Activated B cell treated with CpG ODN at 0.5 μM for 24 hours (primary cell): ENCODE measurements around the gene GABRE. TPM values are rescaled to one million over a fixed set of nuclear protein-coding genes. Genes with fewer than 3 reads are reported as not detected.

ENCODE experiments used
- ATAC-seq: fragments of 200-7000 bp; cut with Tn5 transposase; one replicate; pipeline ENCODE4 v1.10.0; 2021; ENCODE audit warnings: low read depth, mild to moderate bottlenecking, moderate library complexity
- CTCF ChIA-PET: fragments of 350-600 bp; sonication (Branson Sonifier 250); formaldehyde crosslinking; loops from one replicate; lab custom pipeline; 2021; ENCODE audit warnings: antibody characterized with exemption; lab: Charles Lee
- POLR2A ChIA-PET: fragments of 350-600 bp; sonication (Branson Sonifier 250); formaldehyde crosslinking; loops from one replicate; lab custom pipeline; 2021; ENCODE audit warnings: antibody characterized with exemption; lab: Charles Lee
- DNase-seq: peaks from one replicate; pipeline ENCODE4 v3.0.0; 2022
- H3K27ac Mint-ChIP-seq: one replicate; pipeline ENCODE4 v1.8.0; 2020; ENCODE audit warnings: mixed read lengths
- H3K27me3 Mint-ChIP-seq: one replicate; pipeline ENCODE4 v1.8.0; 2021; ENCODE audit warnings: mixed read lengths
- H3K36me3 Mint-ChIP-seq: one replicate; pipeline ENCODE4 v1.8.0; 2021; ENCODE audit warnings: low read depth, mixed read lengths
- H3K4me1 Mint-ChIP-seq: one replicate; pipeline ENCODE4 v1.8.0; 2021; ENCODE audit warnings: mixed read lengths
- H3K4me3 Mint-ChIP-seq: one replicate; pipeline ENCODE4 v1.8.0; 2020; ENCODE audit warnings: mild to moderate bottlenecking, mixed read lengths
- H3K9me3 Mint-ChIP-seq: one replicate; pipeline ENCODE4 v1.8.0; 2020; ENCODE audit warnings: mixed read lengths
- CTCF ChIP-seq: fragments of 200-600 bp; IDR thresholded peaks from one replicate; pipeline ENCODE4 v1.8.0; 2022; ENCODE audit warnings: antibody characterized with exemption, mild to moderate bottlenecking
- intact Hi-C: fragments of 100-400 bp; cut with micrococcal nuclease; formaldehyde crosslinking; loops from one replicate; pipeline ENCODE4 v1.15.1; 2024
- total RNA-seq: library from RNA; stranded (reverse); gene quantifications from 2 replicates; pipeline ENCODE4 v1.2.3, GENCODE V29; 2022

GABRE gene
- total RNA-seq, 1 donor from 2014 or later, result not detected

GRCh38 chrX:151973060-151973661 is 1.3 kb downstream of the GABRE start:
- DNase-seq, result no peak
- CTCF ChIA-PET, result no interaction called here
- ATAC-seq, result no peak
- Mint-ChIP-seq H3K4me1 (no peaks in the 10 kb centered on the region), H3K27ac (no peak overlapping the region), H3K27me3 (peaks cover 17% of the 10 kb centered on the region), H3K4me3 (no peak overlapping the region), H3K9me3 (no peaks in the 10 kb centered on the region), H3K36me3 (no peaks in the 10 kb centered on the region)
- intact Hi-C loops, result no loop called here
- POLR2A ChIA-PET, result no interaction called here
- no peak for TF ChIP-seq CTCF

GRCh38 chrX:151970661-151971060 is 3.8 kb downstream of the GABRE start:
- ATAC-seq (no peak), DNase-seq (no peak)
- no peaks in the 10 kb centered on the region for H3K4me1 Mint-ChIP-seq
- H3K4me3 Mint-ChIP-seq, result no peak overlapping the region
- intact Hi-C loops, result no loop called here
- peaks cover 13% of the 10 kb centered on the region for H3K27me3 Mint-ChIP-seq
- CTCF ChIA-PET, result no interaction called here
- POLR2A ChIA-PET, result no interaction called here
- H3K27ac Mint-ChIP-seq, result no peak overlapping the region
- no peaks in the 10 kb centered on the region for H3K36me3 Mint-ChIP-seq
- TF ChIP-seq CTCF, result no peak
- H3K9me3 Mint-ChIP-seq, result no peaks in the 10 kb centered on the region

GRCh38 chrX:151970027-151970426 is 4.4 kb downstream of the GABRE start:
- ATAC-seq, result no peak
- no peak overlapping the region for H3K4me3 Mint-ChIP-seq
- CTCF ChIA-PET, result no interaction called here
- no peaks in the 10 kb centered on the region for H3K4me1 Mint-ChIP-seq
- no peaks in the 10 kb centered on the region for H3K9me3 Mint-ChIP-seq
- no peak for TF ChIP-seq CTCF
- no peak overlapping the region for H3K27ac Mint-ChIP-seq
- H3K27me3 Mint-ChIP-seq, result peaks cover 9% of the 10 kb centered on the region
- POLR2A ChIA-PET, result no interaction called here
- no peak for DNase-seq
- no peaks in the 10 kb centered on the region for H3K36me3 Mint-ChIP-seq
- intact Hi-C loops, result no loop called here

GRCh38 chrX:151966236-151966635 is 8.2 kb downstream of the GABRE start:
- no peak overlapping the region for H3K27ac Mint-ChIP-seq
- no peaks in the 10 kb centered on the region for H3K4me1 Mint-ChIP-seq
- no peak for TF ChIP-seq CTCF
- intact Hi-C loops, result no loop called here
- ChIA-PET CTCF (no interaction called here), POLR2A (no interaction called here)
- H3K36me3 Mint-ChIP-seq, result no peaks in the 10 kb centered on the region
- H3K9me3 Mint-ChIP-seq, result no peaks in the 10 kb centered on the region
- H3K4me3 Mint-ChIP-seq, result no peak overlapping the region
- DNase-seq (no peak), ATAC-seq (no peak)
- no peaks in the 10 kb centered on the region for H3K27me3 Mint-ChIP-seq

GRCh38 chrX:151962034-151962433 is 12.4 kb downstream of the GABRE start:
- no peak for TF ChIP-seq CTCF
- CTCF ChIA-PET, result no interaction called here
- intact Hi-C loops, result no loop called here
- H3K4me3 Mint-ChIP-seq, result no peak overlapping the region
- POLR2A ChIA-PET, result no interaction called here
- H3K27ac Mint-ChIP-seq, result no peak overlapping the region
- no peaks in the 10 kb centered on the region for H3K27me3 Mint-ChIP-seq
- DNase-seq, result no peak
- no peaks in the 10 kb centered on the region for H3K9me3 Mint-ChIP-seq
- no peak for ATAC-seq
- H3K36me3 Mint-ChIP-seq, result no peaks in the 10 kb centered on the region
- H3K4me1 Mint-ChIP-seq, result no peaks in the 10 kb centered on the region
